Caco-2 (cell line): ENCODE results near the gene SNAPC4. TPM values are rescaled to one million over a fixed set of nuclear protein-coding genes. Genes with fewer than 3 reads are reported as not detected.
"Not testable (repeated sequence)": the region's sequence is repeated elsewhere in the genome, so short reads cannot be mapped to it uniquely, and the experiment has no call there.

ENCODE experiments used
- BruUV-seq: library from RNA; stranded (reverse); fragments of 400-500 nt; replicated peaks from 2 replicates; lab custom pipeline; 2021; lab: Mats Ljungman, UMichigan
- CTCF ChIA-PET: fragments of 300-600 bp; sonication (Branson Sonifier 250); formaldehyde crosslinking; loops from one replicate; lab custom pipeline; 2022; ENCODE audit warnings: antibody characterized with exemption; lab: Charles Lee
- POLR2A ChIA-PET: fragments of 300-600 bp; sonication (Branson Sonifier 250); formaldehyde crosslinking; loops from one replicate; lab custom pipeline; 2022; ENCODE audit warnings: antibody characterized with exemption; lab: Charles Lee
- DNase-seq, 2 experiments: peaks; one replicate each; pipeline versions ENCODE4 v3.0.0 to v3.0.0-alpha.2; 2020 to 2022
- H3K27me3 ChIP-seq: replicated peaks from 2 replicates; pipeline ENCODE4 v1.6.0; 2011; ENCODE audit warnings: low read length; ENCODE audit not compliant: control insufficient read depth, insufficient read depth
- H3K36me3 ChIP-seq: 2 replicates; pipeline ENCODE4 v1.5.1; 2011; ENCODE audit warnings: low read length; ENCODE audit not compliant: control insufficient read depth, insufficient read depth
- H3K4me1 ChIP-seq: fragments of 250-450 bp; sonication (Bioruptor Pico); 2 replicates; pipeline ENCODE4 v1.5.1; 2020; ENCODE audit warnings: mild to moderate bottlenecking
- H3K4me3 ChIP-seq: 2 replicates; pipeline ENCODE4 v1.5.1; 2011; ENCODE audit warnings: low read depth, mild to moderate bottlenecking, control low read depth, low read length
- H3K9me3 ChIP-seq: fragments of 250-450 bp; sonication (Bioruptor Pico); 2 replicates; pipeline ENCODE4 v1.5.1; 2020; ENCODE audit warnings: mild to moderate bottlenecking, moderate library complexity
- H3K27ac Mint-ChIP-seq: one replicate; pipeline ENCODE4 v1.8.0; 2022; ENCODE audit warnings: mixed read lengths; ENCODE audit not compliant: unreplicated experiment
- H3K27me3 Mint-ChIP-seq: one replicate; pipeline ENCODE4 v1.8.0; 2022; ENCODE audit warnings: mixed read lengths; ENCODE audit not compliant: insufficient read depth, unreplicated experiment
- H3K36me3 Mint-ChIP-seq: one replicate; pipeline ENCODE4 v1.8.0; 2022; ENCODE audit warnings: mild to moderate bottlenecking, mixed read lengths; ENCODE audit not compliant: insufficient read depth, unreplicated experiment
- H3K4me1 Mint-ChIP-seq: one replicate; pipeline ENCODE4 v1.8.0; 2022; ENCODE audit warnings: low read depth, mixed read lengths; ENCODE audit not compliant: unreplicated experiment
- H3K4me3 Mint-ChIP-seq: one replicate; pipeline ENCODE4 v1.8.0; 2022; ENCODE audit warnings: mild to moderate bottlenecking, moderate library complexity, mixed read lengths; ENCODE audit not compliant: unreplicated experiment
- H3K9me3 Mint-ChIP-seq: one replicate; pipeline ENCODE4 v1.8.0; 2022; ENCODE audit warnings: mixed read lengths; ENCODE audit not compliant: unreplicated experiment
- CTCF ChIP-seq, 2 experiments: fragments of 200-600 bp in 1 of 2; IDR thresholded peaks; 1 replicate in 1 of 2; 2 replicates in 1 of 2; pipeline versions ENCODE4 v1.5.1 to v1.8.0; 2011 to 2022; ENCODE audit warnings: antibody characterized with exemption in 1 of 2, control low read depth in 1 of 2, inconsistent platforms in 1 of 2, low read depth in 1 of 2, low read length in 1 of 2, mild to moderate bottlenecking in 1 of 2, moderate library complexity in 1 of 2; ENCODE audit not compliant: insufficient read depth in 1 of 2, severe bottlenecking in 1 of 2, unreplicated experiment in 1 of 2
- intact Hi-C: fragments of 100-400 bp; cut with micrococcal nuclease; formaldehyde crosslinking; loops from one replicate; pipeline ENCODE4 v1.10.0; 2022; ENCODE audit not compliant: unreplicated experiment
- total RNA-seq: library from RNA; stranded (reverse); gene quantifications from 2 replicates; pipeline ENCODE4 v1.2.3, GENCODE V29; 2022

SNAPC4 gene
- total RNA-seq, 1 experiment from 2014 or later: 15.3 TPM

GRCh38 chr9:136407911-136408310 is 7.9 kb upstream of the SNAPC4 start:
- no TSS peak for BruUV-seq
- Histone ChIP-seq H3K36me3 (peaks cover 3% of the 10 kb centered on the region), H3K27me3 (no peaks in the 10 kb centered on the region), H3K9me3 (no peaks in the 10 kb centered on the region), H3K4me3 (no peak overlapping the region), H3K4me1 (peaks cover 12% of the 10 kb centered on the region)
- Mint-ChIP-seq H3K4me1 (peaks cover 16% of the 10 kb centered on the region), H3K27me3 (no peaks in the 10 kb centered on the region), H3K9me3 (no peaks in the 10 kb centered on the region), H3K27ac (no peak overlapping the region), H3K36me3 (peaks cover 80% of the 10 kb centered on the region), H3K4me3 (no peak overlapping the region)
- ChIA-PET POLR2A (no interaction called here), CTCF (interaction anchor here (0.6 kb wide), 1 partner anchor 197 kb away, joined by 4 read pairs; no protein-coding TSS in a partner anchor)
- no peak for TF ChIP-seq CTCF (IDR thresholded peaks at IDR 0.05; ENCODE audit: insufficient read depth in 1 of 2, low read depth in 1 of 2, low read length in 1 of 2, severe bottlenecking in 1 of 2, unreplicated experiment in 1 of 2)
- intact Hi-C loops: no loop called here
- no peak for DNase-seq

- POLR2A ChIA-PET, CTCF ChIA-PET, H3K4me3 Mint-ChIP-seq, H3K27me3 Mint-ChIP-seq, H3K9me3 Mint-ChIP-seq, H3K4me3 ChIP-seq, H3K27ac Mint-ChIP-seq, BruUV-seq, H3K9me3 ChIP-seq, intact Hi-C loops, H3K27me3 ChIP-seq, DNase-seq, H3K36me3 ChIP-seq: not testable (repeated sequence)
- Mint-ChIP-seq H3K4me1 (peaks cover 16% of the 10 kb centered on the region), H3K36me3 (peaks cover 84% of the 10 kb centered on the region)
- H3K4me1 ChIP-seq: peaks cover 10% of the 10 kb centered on the region
Measured at GRCh38 chr9:136407061-136407460, 7.1 kb upstream of the SNAPC4 start.

- Mint-ChIP-seq H3K4me1 (peaks cover 16% of the 10 kb centered on the region), H3K36me3 (peaks cover 84% of the 10 kb centered on the region)
- H3K27ac Mint-ChIP-seq, H3K9me3 ChIP-seq, POLR2A ChIA-PET, H3K4me3 Mint-ChIP-seq, H3K36me3 ChIP-seq, DNase-seq, BruUV-seq, intact Hi-C loops, H3K27me3 Mint-ChIP-seq, H3K4me1 ChIP-seq, H3K27me3 ChIP-seq, H3K4me3 ChIP-seq, H3K9me3 Mint-ChIP-seq, CTCF ChIA-PET: not testable (repeated sequence)
Measured at GRCh38 chr9:136405904-136406303, 5.9 kb upstream of the SNAPC4 start.

- ChIA-PET POLR2A (no interaction called here), CTCF (no interaction called here)
- H3K9me3 ChIP-seq: no peaks in the 10 kb centered on the region
- Mint-ChIP-seq H3K36me3 (peaks cover 84% of the 10 kb centered on the region), H3K4me3 (no peak overlapping the region), H3K27me3 (no peaks in the 10 kb centered on the region), H3K9me3 (no peaks in the 10 kb centered on the region), H3K4me1 (peaks cover 16% of the 10 kb centered on the region), H3K27ac (no peak overlapping the region)
- intact Hi-C loops: no loop called here
- no peak overlapping the region for H3K4me3 ChIP-seq
- DNase-seq: no peak
- H3K27me3 ChIP-seq: no peaks in the 10 kb centered on the region
- no peaks in the 10 kb centered on the region for H3K4me1 ChIP-seq
- no TSS peak for BruUV-seq
- peaks cover 2% of the 10 kb centered on the region for H3K36me3 ChIP-seq
- TF ChIP-seq CTCF (IDR thresholded peaks at IDR 0.05; ENCODE audit: insufficient read depth in 1 of 2, low read depth in 1 of 2, low read length in 1 of 2, severe bottlenecking in 1 of 2, unreplicated experiment in 1 of 2): no peak
Measured at GRCh38 chr9:136405481-136405880, 5.5 kb upstream of the SNAPC4 start.
